Activated CD8-positive, alpha-beta memory T cell treated with anti-CD3 and anti-CD28 coated beads, Interleukin-2, amount 50 U/mL, for 24 hours (primary cell): ENCODE measurements around the gene TTYH3.
"Not testable (repeated sequence)": the region's sequence is repeated elsewhere in the genome, so short reads cannot be mapped to it uniquely, and the experiment has no call there.

Experiments used
- DNase-seq: peaks from one replicate; pipeline ENCODE4 v3.0.0-alpha.2; 2020; ENCODE audit errors: extremely low read depth

Gene TTYH3

GRCh38 chr7:2665359-2665791, 33.6 kb downstream of the TTYH3 start:
- DNase-seq, result no peak

GRCh38 chr7:2666155-2666554, 34.4 kb downstream of the TTYH3 start:
- no peak for DNase-seq

GRCh38 chr7:2666588-2667250, 34.9 kb downstream of the TTYH3 start:
- DNase-seq, result no peak

GRCh38 chr7:2667843-2668242, 36.1 kb downstream of the TTYH3 start:
- DNase-seq, result no peak

- no peak for DNase-seq
Observed at GRCh38 chr7:2668401-2668800, 36.6 kb downstream of the TTYH3 start.

- DNase-seq, result no peak
Observed at GRCh38 chr7:2670171-2670570, 38.4 kb downstream of the TTYH3 start.

GRCh38 chr7:2670720-2671391, 39.1 kb downstream of the TTYH3 start:
- peak; percentile 39 for DNase-seq

GRCh38 chr7:2673214-2673613, 41.4 kb downstream of the TTYH3 start:
- DNase-seq, result not testable (repeated sequence)

GRCh38 chr7:2673934-2674333, 42.1 kb downstream of the TTYH3 start:
- DNase-seq, result no peak

GRCh38 chr7:2675256-2675764, 43.5 kb downstream of the TTYH3 start:
- DNase-seq, result no peak

GRCh38 chr7:2676576-2676975, 44.8 kb downstream of the TTYH3 start:
- DNase-seq, result not testable (repeated sequence)

- not testable (repeated sequence) for DNase-seq
Observed at GRCh38 chr7:2678454-2678853, 46.7 kb downstream of the TTYH3 start.

- not testable (repeated sequence) for DNase-seq
Observed at GRCh38 chr7:2679135-2680127, 47.6 kb downstream of the TTYH3 start.

- DNase-seq, result no peak
Observed at GRCh38 chr7:2680256-2680655, 48.5 kb downstream of the TTYH3 start.

- DNase-seq, result no peak
Observed at GRCh38 chr7:2680792-2681490, 49.2 kb downstream of the TTYH3 start.

GRCh38 chr7:2681929-2682799, 50.4 kb downstream of the TTYH3 start:
- DNase-seq, result no peak

- no peak for DNase-seq
Observed at GRCh38 chr7:2684501-2684900, 52.7 kb downstream of the TTYH3 start.

GRCh38 chr7:2686101-2686500, 54.3 kb downstream of the TTYH3 start:
- no peak for DNase-seq

- no peak for DNase-seq
Observed at GRCh38 chr7:2687338-2687869, 55.6 kb downstream of the TTYH3 start.

GRCh38 chr7:2687881-2688318, 56.1 kb downstream of the TTYH3 start, which contains the start of gene AMZ1:
AMZ1 (plus strand) TSS chr7:2688202; CDS start chr7:2700452, 12,250 bp downstream.
- DNase-seq, result no peak
